ENCODE measurements around the gene C22orf39.

Gene C22orf39

GRCh38 chr22:19434829-19435580, 12.5 kb downstream of the C22orf39 start:
- TF ChIP-seq, protein P1, sequence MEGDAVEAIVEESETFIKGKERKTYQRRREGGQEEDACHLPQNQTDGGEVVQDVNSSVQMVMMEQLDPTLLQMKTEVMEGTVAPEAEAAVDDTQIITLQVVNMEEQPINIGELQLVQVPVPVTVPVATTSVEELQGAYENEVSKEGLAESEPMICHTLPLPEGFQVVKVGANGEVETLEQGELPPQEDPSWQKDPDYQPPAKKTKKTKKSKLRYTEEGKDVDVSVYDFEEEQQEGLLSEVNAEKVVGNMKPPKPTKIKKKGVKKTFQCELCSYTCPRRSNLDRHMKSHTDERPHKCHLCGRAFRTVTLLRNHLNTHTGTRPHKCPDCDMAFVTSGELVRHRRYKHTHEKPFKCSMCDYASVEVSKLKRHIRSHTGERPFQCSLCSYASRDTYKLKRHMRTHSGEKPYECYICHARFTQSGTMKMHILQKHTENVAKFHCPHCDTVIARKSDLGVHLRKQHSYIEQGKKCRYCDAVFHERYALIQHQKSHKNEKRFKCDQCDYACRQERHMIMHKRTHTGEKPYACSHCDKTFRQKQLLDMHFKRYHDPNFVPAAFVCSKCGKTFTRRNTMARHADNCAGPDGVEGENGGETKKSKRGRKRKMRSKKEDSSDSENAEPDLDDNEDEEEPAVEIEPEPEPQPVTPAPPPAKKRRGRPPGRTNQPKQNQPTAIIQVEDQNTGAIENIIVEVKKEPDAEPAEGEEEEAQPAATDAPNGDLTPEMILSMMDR (conservative IDR thresholded peaks at IDR 0.05; ENCODE audit: low read length): no peak
- H3K4me3 ChIP-seq (ENCODE audit: low read length): no peak overlapping the region
- DNase-seq (ENCODE audit: low read depth): no peak

- no peak overlapping the region for H3K4me3 ChIP-seq (ENCODE audit: low read length)
- no peak for DNase-seq (ENCODE audit: low read depth)
- TF ChIP-seq, protein P1 (conservative IDR thresholded peaks at IDR 0.05; ENCODE audit: low read length): no peak
Observed at GRCh38 chr22:19434401-19434800, 13.1 kb downstream of the C22orf39 start.

- peak within 1 kb of the TSS; percentile 91 for H3K4me3 ChIP-seq (ENCODE audit: low read length)
- DNase-seq (ENCODE audit: low read depth): peak; percentile 93
- TF ChIP-seq, protein P1 (conservative IDR thresholded peaks at IDR 0.05; ENCODE audit: low read length): no peak
Observed at GRCh38 chr22:19432133-19432851, 15.2 kb downstream of the C22orf39 start, which contains the start of gene MRPL40. Gene MRPL40, plus strand, starts transcription at chr22:19432545. Its CDS starts 10 bp downstream, at chr22:19432555.

- TF ChIP-seq, protein P1 (conservative IDR thresholded peaks at IDR 0.05; ENCODE audit: low read length): no peak
- DNase-seq (ENCODE audit: low read depth): peak; percentile 69
- peak within 1 kb of the TSS; percentile 91 for H3K4me3 ChIP-seq (ENCODE audit: low read length)
Observed at GRCh38 chr22:19431649-19432132, 15.8 kb downstream of the C22orf39 start, which contains the start of gene HIRA. Gene HIRA, minus strand, starts transcription at chr22:19431733. Its CDS starts 257 bp downstream, at chr22:19431476.

DNA sequence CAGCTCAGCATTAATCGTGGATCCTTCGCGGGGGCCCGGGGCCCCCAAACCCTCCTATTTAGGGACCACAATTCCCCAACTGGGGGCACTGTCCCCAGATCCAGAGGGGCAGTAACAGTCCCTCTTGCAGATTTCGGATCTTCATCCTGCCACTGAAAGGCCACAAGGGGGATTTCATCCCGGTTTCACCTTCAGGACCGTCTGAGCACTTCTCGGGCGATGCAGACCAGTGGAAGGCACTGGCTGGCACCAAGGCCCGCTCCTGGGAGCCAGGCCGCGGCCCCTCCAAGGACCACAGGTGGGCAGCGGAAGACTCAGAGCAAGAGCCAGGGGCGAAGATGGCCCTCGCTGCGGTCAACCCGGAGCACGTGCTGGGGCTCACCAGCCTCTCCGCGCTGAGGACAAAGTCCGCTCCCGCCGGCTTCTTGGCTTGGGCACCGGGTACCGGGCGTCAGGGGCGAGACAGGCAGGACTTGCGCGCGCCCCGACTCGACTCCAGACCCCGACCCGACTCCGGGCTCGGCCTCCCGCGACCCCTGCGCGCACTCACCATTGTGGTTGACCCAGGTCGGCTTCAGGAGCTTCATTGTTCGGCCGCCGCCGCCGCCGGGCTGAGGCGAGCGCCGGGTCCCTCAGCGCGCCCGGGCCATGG, 16.5 kb downstream of the C22orf39 start:
- H3K4me3 ChIP-seq (ENCODE audit: low read length): peak overlapping the region; percentile 86
- TF ChIP-seq, protein P1 (conservative IDR thresholded peaks at IDR 0.05; ENCODE audit: low read length): peak; percentile 29
- DNase-seq (ENCODE audit: low read depth): peak; percentile 25

GRCh38 chr22:19429950-19430889, 17.3 kb downstream of the C22orf39 start:
- peak overlapping the region; percentile 86 for H3K4me3 ChIP-seq (ENCODE audit: low read length)
- TF ChIP-seq, protein P1 (conservative IDR thresholded peaks at IDR 0.05; ENCODE audit: low read length): no peak
- peak; percentile 58 for DNase-seq (ENCODE audit: low read depth)

Measured in AG10803 (cell line).